ENCODE results near the gene CCL2.

CCL2 gene

DNA sequence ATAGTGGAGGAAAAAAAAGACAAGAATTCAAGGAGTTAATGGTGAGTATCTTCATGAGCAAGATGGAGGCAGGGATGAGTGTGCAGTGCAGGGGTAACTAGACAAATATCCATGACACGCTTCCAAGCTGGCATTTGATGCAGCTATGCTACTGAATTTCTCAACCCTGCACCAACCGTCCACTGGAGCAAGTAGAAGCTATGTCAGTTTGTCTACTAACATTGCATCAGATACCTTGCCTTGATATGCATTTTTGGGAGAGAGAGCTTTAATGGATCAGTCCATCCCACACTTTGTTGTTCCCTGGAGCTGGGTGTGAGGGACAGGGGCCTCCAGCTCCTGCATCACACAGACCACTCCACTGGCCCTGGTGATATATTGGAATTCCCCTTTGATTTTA is 46.9 kb downstream of the CCL2 start:
- TF ChIP-seq OSR1 (CRISPR knock-in tag; IDR thresholded peaks at IDR 0.05) (no peak), RARB (CRISPR knock-in tag; IDR thresholded peaks at IDR 0.05) (no peak), ZFP3 (CRISPR knock-in tag; IDR thresholded peaks at IDR 0.05) (no peak), ARNTL (CRISPR knock-in tag; IDR thresholded peaks at IDR 0.05; ENCODE audit: borderline replicate concordance, low read depth) (no peak), ZNF70 (CRISPR knock-in tag; IDR thresholded peaks at IDR 0.05) (no peak), ZC3H10 (CRISPR knock-in tag; IDR thresholded peaks at IDR 0.05) (no peak), ZFP30 (CRISPR knock-in tag; IDR thresholded peaks at IDR 0.05) (no peak), GLIS3 (CRISPR knock-in tag; IDR thresholded peaks at IDR 0.05) (no peak), TOX (CRISPR knock-in tag; IDR thresholded peaks at IDR 0.05; ENCODE audit: borderline replicate concordance) (no peak), CSDC2 (CRISPR knock-in tag; IDR thresholded peaks at IDR 0.05) (no peak), PATZ1 (CRISPR knock-in tag; IDR thresholded peaks at IDR 0.05; ENCODE audit: borderline replicate concordance) (no peak), ZNF565 (CRISPR knock-in tag; conservative IDR thresholded peaks at IDR 0.05; ENCODE audit: low read depth) (no peak), BACH2 (CRISPR knock-in tag; IDR thresholded peaks at IDR 0.05; ENCODE audit: borderline replicate concordance) (no peak), ESRRG (CRISPR knock-in tag; IDR thresholded peaks at IDR 0.05) (no peak), TCF4 (CRISPR knock-in tag; IDR thresholded peaks at IDR 0.05; ENCODE audit: borderline replicate concordance) (no peak), SNAI2 (CRISPR knock-in tag; IDR thresholded peaks at IDR 0.05) (no peak), PPARA (CRISPR knock-in tag; IDR thresholded peaks at IDR 0.05; ENCODE audit: borderline replicate concordance) (no peak)
- TF ChIP-seq, protein P1, sequence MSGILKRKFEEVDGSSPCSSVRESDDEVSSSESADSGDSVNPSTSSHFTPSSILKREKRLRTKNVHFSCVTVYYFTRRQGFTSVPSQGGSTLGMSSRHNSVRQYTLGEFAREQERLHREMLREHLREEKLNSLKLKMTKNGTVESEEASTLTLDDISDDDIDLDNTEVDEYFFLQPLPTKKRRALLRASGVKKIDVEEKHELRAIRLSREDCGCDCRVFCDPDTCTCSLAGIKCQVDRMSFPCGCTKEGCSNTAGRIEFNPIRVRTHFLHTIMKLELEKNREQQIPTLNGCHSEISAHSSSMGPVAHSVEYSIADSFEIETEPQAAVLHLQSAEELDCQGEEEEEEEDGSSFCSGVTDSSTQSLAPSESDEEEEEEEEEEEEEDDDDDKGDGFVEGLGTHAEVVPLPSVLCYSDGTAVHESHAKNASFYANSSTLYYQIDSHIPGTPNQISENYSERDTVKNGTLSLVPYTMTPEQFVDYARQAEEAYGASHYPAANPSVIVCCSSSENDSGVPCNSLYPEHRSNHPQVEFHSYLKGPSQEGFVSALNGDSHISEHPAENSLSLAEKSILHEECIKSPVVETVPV (CRISPR knock-in tag; IDR thresholded peaks at IDR 0.05) = no peak
- TF ChIP-seq, protein P2, sequence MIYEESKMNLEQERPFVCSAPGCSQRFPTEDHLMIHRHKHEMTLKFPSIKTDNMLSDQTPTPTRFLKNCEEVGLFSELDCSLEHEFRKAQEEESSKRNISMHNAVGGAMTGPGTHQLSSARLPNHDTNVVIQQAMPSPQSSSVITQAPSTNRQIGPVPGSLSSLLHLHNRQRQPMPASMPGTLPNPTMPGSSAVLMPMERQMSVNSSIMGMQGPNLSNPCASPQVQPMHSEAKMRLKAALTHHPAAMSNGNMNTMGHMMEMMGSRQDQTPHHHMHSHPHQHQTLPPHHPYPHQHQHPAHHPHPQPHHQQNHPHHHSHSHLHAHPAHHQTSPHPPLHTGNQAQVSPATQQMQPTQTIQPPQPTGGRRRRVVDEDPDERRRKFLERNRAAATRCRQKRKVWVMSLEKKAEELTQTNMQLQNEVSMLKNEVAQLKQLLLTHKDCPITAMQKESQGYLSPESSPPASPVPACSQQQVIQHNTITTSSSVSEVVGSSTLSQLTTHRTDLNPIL (CRISPR knock-in tag; IDR thresholded peaks at IDR 0.05; ENCODE audit: low read depth) = no peak
- TF ChIP-seq, protein P3, sequence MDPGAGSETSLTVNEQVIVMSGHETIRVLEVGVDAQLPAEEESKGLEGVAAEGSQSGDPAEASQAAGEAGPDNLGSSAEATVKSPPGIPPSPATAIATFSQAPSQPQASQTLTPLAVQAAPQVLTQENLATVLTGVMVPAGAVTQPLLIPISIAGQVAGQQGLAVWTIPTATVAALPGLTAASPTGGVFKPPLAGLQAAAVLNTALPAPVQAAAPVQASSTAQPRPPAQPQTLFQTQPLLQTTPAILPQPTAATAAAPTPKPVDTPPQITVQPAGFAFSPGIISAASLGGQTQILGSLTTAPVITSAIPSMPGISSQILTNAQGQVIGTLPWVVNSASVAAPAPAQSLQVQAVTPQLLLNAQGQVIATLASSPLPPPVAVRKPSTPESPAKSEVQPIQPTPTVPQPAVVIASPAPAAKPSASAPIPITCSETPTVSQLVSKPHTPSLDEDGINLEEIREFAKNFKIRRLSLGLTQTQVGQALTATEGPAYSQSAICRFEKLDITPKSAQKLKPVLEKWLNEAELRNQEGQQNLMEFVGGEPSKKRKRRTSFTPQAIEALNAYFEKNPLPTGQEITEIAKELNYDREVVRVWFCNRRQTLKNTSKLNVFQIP (CRISPR knock-in tag; IDR thresholded peaks at IDR 0.05; ENCODE audit: borderline replicate concordance, low read depth) = no peak
- no peak for ATAC-seq

- TF ChIP-seq ARNTL (CRISPR knock-in tag; IDR thresholded peaks at IDR 0.05; ENCODE audit: borderline replicate concordance, low read depth) (no peak), TCF4 (CRISPR knock-in tag; IDR thresholded peaks at IDR 0.05; ENCODE audit: borderline replicate concordance) (no peak), ZNF565 (CRISPR knock-in tag; conservative IDR thresholded peaks at IDR 0.05; ENCODE audit: low read depth) (no peak), TOX (CRISPR knock-in tag; IDR thresholded peaks at IDR 0.05; ENCODE audit: borderline replicate concordance) (no peak), CSDC2 (CRISPR knock-in tag; IDR thresholded peaks at IDR 0.05) (no peak), OSR1 (CRISPR knock-in tag; IDR thresholded peaks at IDR 0.05) (no peak), RARB (CRISPR knock-in tag; IDR thresholded peaks at IDR 0.05) (no peak), PATZ1 (CRISPR knock-in tag; IDR thresholded peaks at IDR 0.05; ENCODE audit: borderline replicate concordance) (no peak), ISL1 (CRISPR knock-in tag; IDR thresholded peaks at IDR 0.05) (no peak), ZC3H10 (CRISPR knock-in tag; IDR thresholded peaks at IDR 0.05) (no peak), ESRRG (CRISPR knock-in tag; IDR thresholded peaks at IDR 0.05) (no peak)
- TF ChIP-seq, protein P2 (CRISPR knock-in tag; IDR thresholded peaks at IDR 0.05; ENCODE audit: low read depth) = no peak
- no peak for ATAC-seq
Measured at GRCh38 chr17:34302636-34303035, 47.6 kb downstream of the CCL2 start.

Measured in SK-N-SH treated with all-trans-retinoic acid at 6 μM for 48 hours (cell line).